HG02981 (cell line): ENCODE measurements around the gene CHRDL2.
"Not testable (repeated sequence)": the region's sequence is repeated elsewhere in the genome, so short reads cannot be mapped to it uniquely, and the experiment has no call there.

Source experiments
- ATAC-seq: cut with Tn5 transposase; IDR thresholded peaks from one replicate; pipeline ENCODE4 v1.9.1; 2021; ENCODE audit warnings: mild to moderate bottlenecking, moderate library complexity; ENCODE audit not compliant: unreplicated experiment

Gene CHRDL2, protein sequence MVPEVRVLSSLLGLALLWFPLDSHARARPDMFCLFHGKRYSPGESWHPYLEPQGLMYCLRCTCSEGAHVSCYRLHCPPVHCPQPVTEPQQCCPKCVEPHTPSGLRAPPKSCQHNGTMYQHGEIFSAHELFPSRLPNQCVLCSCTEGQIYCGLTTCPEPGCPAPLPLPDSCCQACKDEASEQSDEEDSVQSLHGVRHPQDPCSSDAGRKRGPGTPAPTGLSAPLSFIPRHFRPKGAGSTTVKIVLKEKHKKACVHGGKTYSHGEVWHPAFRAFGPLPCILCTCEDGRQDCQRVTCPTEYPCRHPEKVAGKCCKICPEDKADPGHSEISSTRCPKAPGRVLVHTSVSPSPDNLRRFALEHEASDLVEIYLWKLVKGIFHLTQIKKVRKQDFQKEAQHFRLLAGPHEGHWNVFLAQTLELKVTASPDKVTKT

DNA sequence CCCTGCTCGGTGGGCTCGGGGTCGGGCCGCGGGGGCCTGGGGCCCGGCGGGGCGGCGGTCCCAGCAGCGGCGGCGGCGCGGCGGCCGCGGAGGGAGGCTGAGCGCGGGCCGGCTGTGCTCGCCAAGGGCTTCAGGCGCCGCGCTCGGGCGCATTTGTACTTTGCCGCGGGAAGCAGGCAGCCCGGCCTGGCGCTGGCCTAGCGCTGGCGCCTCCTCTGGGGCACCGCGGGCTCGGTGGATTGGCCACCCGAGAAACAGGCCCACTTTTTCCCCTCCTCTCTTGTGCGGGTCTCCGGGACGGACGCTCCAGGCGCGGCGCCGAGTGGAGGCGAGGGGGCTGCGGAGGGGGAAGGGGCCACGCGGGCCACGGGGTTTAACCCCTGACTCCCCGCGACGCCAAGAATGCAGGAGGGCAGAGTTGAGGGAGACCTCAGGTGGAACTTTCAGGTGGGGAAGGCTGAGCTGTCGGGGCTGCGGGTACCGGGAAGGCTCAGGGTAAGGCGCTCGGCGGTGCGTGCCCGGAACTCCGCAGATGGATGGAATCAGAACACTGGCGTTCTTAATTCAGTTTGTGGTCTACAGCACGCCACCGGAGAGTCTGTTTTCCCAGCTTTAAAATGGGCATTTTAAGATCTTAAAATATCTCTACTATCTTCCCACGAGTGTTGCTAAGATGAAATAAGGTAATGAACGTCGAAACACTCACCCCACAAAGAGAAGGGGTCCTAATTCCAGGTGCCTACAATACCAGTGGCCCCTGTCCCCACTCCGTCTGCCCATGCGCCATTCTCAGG is at the start of gene CHRDL2:
Gene CHRDL2, minus strand, starts transcription at position 126 of the 794 bp plus-strand sequence. CDS start 538 bp downstream, outside the sequence.
- ATAC-seq, result no peak

DNA sequence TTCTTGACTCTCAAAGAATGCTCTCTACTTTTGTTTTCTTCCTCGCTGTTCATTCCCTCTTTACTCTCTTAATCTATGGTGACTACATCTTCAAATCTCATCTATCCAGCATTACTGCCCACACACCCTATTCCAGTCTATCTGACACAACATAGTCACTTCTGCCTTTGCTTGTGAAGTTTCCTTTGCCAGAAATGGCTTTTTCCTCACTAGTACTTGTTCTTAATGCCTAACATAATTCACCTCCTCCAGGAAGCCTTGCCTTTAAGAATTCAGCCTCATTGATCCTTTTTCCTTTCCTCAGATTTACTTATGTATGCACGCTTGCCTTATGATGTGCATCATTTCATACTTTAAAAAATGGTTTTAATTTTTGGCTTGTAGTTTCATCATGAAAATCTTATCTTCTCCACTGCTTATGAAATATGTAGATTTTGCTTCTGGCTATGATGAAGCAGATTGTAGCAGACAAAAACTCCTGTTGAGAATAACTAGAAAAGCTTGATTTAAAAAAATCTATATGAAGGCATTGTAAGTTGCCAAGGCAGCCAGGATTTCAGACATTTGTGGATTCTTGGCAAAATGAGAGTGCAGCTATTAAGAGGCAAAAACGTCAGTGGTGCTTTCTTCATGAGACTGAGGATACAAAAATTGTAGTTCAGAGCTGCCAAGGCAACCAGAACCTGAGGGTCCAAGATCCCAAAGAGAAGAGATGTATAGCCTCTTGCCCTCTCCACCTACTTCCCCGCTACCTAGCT is 49.2 kb upstream of the CHRDL2 start:
- no peak for ATAC-seq

DNA sequence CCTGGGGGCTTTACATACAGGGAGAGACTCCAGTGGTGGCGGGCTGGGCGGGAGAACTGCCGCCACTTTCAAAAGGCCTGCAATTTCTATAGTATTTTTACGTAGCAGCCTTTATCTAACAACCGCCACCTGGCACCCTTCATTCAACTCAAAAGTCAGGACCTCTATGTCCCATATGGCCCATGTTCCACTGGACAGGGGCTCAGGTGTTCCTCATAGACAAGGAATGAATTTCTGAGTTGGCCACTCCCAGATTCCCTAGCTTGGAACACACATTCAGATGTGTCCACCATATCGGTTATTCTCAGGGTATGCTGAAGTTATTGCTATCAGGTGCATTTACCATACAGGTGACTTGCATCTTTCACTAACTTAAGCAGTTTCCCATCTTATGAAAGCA is 47.4 kb upstream of the CHRDL2 start:
- ATAC-seq, result no peak

DNA sequence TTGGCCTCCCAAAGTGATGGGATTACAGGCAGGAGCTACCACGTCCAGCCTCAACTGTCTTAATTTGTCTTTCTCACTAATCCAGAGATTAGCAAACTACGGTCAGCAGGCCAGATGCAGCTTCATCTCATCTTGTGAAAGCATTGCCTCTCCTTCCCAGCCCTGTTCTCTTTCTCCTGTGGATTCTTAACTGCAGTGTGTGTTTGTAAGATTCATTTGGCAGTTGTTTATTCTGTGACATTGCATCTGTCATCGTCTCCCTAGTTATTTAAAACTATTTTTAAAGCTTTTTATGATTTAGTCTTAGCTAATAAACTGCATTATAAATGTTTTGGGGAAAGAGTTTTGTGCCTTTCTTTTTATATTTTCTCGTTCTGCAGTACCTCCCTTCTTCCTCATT is 46.7 kb upstream of the CHRDL2 start:
- no peak for ATAC-seq

DNA sequence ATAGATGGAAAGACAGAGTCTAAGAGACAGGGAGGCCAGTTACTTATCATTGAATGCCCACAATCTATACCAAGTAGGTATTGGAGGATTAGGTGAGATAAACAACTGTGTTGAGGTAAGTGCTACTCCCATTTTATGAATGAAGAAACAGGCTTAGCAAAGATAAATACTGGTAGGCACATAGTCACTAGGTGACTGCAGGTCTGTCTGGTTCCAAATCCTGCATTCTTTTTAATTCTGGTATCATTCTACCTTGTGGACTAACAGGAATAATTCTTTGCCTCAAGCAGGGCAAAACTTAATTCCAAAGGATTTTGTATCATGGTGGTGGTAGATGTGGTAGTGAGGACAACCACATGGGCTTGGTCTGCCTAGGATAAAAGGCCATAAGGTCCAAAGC is 45.8 kb upstream of the CHRDL2 start:
- no peak for ATAC-seq

DNA sequence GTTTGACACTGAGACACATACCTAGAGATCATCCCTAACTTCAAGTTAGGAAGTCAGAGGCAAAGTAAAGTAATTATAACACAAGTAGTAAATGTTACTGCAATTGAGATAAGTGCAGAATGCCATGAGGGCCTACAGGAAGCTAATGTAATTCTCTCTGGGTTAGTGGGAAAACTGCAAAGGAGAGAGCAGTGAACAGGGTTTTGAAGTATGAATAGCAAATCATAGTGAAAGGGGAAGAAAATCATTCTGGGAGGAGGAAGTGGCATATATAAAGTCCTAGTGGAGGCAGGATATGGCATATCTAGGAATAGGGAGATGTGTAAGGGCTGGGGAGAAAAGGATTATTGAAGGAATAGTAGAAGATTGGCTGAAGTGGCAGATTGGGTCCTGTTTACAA is 45.3 kb upstream of the CHRDL2 start:
- ATAC-seq, result no peak

DNA sequence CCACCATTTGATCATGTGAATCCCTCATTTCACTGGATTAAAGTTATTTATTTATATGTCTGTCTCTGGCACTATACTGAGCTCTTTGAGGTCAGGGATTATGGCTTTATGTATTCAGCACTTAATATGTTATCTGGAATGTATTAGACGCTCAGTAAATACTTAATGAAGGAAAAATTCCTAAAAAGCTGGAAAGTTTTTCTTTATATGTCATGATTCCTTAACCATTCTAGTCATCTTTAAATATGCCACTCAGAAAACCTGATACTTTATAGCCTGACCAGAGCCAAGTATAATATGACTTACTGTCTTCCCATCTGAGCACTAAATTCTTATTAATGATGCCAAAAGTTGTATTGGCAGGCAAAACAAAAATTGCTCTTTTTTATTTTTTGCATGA is 44.5 kb upstream of the CHRDL2 start:
- ATAC-seq, result no peak

DNA sequence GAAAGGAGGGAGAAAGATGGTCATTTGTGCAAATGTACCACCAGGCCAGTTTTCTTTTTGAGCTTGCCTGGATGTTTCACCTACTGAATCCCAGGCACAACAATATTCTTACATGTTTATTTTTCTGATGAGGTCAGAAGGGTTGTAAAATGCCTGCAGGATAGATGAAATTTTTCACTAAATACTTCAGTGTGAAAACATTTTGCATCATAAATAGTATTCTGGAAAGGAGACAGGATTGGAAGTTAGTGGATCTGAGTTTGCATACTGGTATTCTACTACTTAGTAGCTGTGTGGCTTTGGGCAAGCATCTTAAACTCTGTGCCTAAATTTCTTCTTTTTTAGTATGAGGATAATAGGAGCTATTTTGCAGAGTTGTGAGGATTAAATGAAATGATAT is 42.2 kb upstream of the CHRDL2 start:
- ATAC-seq, result no peak

DNA sequence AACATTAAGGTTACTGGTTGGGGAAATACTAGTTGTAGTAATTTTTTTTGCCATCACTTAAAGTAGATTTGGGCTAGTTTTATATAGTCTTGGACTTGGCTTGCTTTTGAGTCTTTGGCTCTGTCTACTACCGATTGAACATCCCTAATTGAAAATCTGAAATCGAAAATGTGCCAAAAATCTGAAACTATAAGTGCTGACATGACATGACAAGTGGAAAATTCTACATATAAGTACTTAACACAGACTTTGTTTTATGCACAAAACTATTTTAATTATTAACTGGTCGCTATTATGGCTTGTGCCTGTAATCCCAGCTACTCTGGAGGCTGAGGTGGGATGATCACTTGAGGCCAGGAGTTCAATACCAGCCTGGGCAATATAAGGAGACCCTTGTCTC is 39.9 kb upstream of the CHRDL2 start:
- ATAC-seq, result no peak

DNA sequence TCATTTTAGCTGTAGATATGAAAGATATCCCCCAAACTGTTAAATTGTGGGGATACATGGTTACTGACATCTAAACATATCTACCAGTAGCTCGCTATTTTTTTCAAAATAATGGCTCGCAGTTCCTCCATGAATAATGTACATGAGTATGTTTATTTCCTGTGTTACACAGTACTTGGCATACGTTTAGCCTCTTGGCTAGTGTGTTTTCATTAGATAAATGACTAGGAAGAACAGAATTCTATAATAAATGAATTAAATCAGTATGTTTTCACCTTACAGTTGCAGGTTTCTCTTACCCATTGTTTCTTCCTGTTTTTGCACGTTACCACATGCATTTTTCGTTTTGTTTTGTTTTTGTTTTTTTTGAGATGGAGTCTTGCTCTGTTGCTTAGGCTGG is 39.2 kb upstream of the CHRDL2 start:
- no peak for ATAC-seq

DNA sequence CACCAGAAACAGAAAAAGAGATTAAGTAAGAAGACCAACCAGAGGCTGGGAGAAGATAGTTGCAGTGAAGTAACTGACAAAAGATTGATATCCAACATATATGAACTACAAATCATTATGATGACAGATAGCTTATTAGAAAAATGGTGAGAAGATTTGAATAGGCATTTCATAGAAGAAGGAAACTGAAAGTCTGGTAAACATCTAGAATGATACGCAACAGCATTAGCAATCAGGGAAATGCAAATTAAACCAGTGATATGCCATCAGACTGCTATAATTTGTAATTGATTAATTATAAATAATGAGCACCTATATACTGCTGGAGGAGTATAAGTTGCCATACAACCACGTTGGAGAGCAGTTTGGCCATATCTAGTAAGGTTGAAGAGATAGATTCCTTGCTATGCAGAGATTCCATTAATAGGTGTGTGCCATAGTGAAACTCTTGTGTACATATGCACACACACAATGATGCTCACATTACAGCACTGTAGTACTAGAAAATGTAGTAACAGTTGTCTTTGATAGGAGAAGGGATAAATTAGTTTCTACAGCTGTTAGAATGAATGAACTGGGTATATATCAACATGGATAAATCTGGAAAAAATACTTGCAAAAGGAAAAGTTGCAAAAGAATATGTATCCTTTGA is 38.0 kb upstream of the CHRDL2 start:
- no peak for ATAC-seq

DNA sequence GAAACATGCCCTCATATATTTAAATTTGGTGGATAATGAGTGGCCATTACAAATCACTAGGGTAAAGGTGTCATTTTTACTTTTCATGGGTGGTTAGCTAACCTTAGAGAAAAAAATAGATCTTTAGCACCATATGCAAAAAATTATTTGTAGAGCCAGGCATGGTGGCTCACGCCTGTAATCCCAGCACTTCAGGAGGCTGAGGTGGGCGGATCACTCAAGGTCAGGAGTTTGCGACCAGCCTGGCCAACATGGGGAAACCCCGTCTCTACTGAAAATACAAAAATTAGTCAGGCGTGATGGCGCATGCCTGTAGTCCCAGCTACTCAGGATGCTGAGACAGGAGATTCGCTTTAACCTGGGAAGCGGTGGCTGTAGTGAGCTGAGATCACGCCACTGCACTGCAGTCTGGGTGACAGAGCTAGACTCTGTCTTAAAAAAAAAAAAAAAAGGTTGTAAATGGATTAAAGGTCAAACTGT is 37.0 kb upstream of the CHRDL2 start:
- not testable (repeated sequence) for ATAC-seq

DNA sequence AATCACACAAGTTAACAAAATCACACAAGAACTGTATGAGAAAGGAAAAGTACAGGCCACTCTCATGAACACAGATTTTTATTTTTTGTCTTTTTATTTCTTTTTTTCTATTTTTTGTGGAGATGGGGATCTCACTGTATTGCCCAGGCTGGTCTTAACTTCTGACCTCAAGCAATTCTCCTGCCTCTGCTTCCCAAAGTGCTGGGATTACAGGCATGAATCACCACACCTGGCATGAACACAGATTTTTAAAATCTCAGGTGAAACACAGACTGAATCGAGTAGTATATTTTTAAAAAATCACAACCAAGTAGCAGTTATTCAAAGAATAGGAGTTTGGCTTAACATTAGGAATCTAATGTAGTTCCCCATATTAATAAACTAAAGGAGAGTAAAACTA is 35.7 kb upstream of the CHRDL2 start:
- ATAC-seq, result no peak

DNA sequence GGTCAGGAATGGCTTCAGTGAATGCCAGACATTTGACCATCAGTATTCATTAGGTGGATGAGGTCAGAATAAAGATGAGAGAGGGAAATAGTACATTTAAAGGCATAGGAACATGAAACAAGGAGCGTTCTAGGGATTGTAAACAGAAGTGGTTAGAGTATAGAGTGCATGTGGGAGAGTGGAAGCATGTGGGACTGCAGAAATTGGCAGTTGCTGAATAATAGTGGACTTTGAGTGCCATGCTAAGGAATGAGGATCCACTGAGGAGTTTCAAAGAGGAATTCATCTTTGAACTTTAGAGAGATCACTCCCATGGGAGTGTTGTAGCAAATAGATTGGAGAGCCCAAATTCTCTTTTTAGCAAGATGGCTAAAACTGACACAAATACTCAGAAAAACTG is 25.3 kb upstream of the CHRDL2 start:
- ATAC-seq, result no peak

DNA sequence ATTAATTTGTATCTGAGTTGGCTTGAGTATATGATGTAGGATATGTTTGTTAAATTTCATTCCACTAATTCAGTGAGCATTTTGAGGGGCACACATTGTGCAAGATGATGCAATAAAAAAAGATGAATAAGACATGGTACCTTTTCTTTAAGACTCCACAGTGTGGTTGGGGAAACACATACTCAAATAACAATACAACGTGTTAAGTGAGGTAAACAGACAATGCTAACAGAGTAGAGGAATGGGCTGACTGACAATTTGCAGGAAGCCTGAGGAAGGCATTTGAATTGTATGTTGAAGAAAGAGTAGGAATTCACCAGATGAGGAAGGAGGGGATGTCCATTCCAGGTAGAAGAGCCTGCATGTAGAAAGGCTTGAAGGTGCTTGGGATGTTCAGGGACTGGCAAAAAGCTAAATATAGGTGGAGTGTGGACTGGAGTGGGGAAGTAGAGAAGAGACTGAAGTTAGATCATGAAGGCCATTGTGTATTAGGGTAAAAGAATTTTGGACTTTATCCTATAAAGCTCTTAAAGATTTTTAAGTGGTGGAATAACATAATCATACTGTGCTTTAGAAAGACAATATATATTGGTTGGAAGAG is 24.3 kb upstream of the CHRDL2 start:
- no peak for ATAC-seq

DNA sequence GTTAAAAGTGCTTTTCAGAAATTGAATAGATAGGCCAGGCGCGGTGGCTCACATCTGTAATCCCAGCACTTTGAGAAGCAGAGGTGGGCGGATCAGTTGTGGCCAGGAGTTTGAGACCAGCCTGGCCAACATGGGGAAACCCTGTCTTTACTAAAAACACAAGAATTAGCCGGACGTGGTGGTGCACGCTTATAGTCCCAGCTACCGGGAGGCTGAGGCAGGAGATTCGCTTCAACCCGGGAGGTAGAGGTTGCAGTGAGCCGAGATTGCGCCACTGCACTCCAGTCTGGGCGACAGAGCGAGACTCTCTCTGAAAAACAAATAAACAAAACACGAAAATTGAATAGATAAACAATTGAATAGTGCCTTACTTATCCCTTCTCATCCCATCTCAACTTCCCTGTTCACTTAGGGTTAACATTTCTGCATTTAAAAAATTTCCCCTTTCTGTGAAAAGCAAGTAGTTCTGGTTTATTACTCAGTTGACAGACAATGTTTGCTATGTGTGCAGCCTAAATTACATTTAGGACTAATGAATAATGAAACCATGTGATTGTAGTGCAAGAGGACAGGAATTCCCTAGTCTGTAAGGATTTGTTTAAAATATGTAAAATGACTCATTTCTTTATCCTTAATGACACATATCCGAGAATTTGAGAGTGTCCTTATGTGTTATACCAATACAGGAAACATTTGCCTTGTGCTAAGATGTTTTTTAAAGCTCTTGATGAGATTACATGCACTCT is 23.5 kb upstream of the CHRDL2 start:
- ATAC-seq, result no peak

DNA sequence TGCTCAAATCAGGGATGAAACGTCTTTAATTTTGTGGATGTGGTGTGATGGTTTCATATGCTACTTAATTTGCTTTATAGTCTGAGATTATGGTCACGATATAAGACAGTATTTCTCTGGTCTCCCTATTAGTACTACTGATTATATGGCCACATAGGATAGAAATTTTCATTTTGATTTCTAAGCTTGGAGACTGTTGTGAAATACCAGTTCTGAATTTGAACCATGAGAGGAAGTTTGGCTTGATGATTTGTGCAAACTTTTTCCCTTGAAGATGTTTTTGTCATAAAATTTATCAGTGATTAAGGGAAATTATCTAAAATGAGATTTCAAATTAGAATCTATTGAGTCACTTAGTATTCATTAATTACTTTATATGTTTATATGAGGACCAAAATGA is 20.1 kb upstream of the CHRDL2 start:
- no peak for ATAC-seq

DNA sequence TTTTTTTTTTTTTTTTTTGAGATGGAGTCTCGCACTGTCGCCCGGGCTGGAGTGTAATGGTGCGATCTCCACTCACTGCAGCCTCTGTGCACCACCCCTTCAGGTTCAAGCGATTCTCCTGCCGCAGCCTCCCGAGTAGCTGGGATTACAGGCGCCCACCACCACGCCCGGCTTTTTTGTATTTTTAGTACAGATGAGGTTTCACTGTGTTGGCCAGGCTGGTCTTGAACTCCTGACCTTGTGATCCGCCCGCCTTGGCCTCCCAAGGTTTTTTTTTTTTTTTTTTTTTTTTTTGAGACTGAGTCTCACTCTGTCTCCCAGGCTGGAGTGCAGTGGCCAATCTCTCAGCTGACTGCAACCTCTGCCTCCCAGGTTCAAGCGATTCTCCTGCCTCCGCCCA is 19.4 kb upstream of the CHRDL2 start:
- ATAC-seq, result not testable (repeated sequence)

DNA sequence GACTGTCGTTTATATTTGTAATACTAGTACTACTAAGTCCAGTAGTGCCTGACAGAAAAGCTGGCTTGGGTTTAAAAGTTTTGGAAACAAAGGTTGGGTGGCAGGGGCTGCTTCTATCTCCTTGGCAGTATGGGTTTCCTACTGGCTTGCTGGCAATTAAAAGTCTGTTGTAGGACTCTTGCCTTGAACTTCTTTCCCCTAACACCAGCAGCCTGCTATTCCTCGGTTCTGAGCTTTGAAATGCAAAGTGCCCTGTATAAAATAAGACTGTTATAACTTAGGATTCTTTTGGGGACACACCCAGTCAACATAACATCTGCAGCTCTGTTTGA is 18.7 kb upstream of the CHRDL2 start:
- no peak for ATAC-seq
